HepG2 (cell line): Measurements from ENCODE around the gene UBQLN4. TPM values are rescaled to one million over a fixed set of nuclear protein-coding genes. Genes with fewer than 3 reads are reported as not detected.

ENCODE experiments used
- AFF4 ChIP-seq: sonication (generic); formaldehyde crosslinking; IDR thresholded peaks from 2 replicates; pipeline ENCODE4 v1.4.0; 2020; ENCODE audit warnings: missing genetic modification reagents
- CREB1 ChIP-seq, 2 experiments: fragments of 450-650 bp in 1 of 2; IDR thresholded peaks; 2 replicates each; pipeline ENCODE4 v1.6.1; 2016 to 2017; ENCODE audit warnings: control low read depth in 1 of 2, mild to moderate bottlenecking in 1 of 2, missing compliant biosample characterization in 1 of 2, missing genetic modification characterization in 1 of 2
- KMT2A ChIP-seq: sonication (generic); formaldehyde crosslinking; IDR thresholded peaks from 2 replicates; pipeline ENCODE4 v1.4.0; 2020; ENCODE audit warnings: missing genetic modification reagents
- PBX3 ChIP-seq: sonication (generic); formaldehyde crosslinking; IDR thresholded peaks from 2 replicates; pipeline ENCODE4 v1.8.1; 2023; ENCODE audit warnings: missing genetic modification reagents, inconsistent platforms, borderline replicate concordance
- PCBP1 ChIP-seq: fragments of 200-400 bp; formaldehyde crosslinking; IDR thresholded peaks from 2 replicates; pipeline ENCODE4 v1.6.1; 2017; ENCODE audit warnings: mild to moderate bottlenecking, low read depth, low read length, borderline replicate concordance
- RFXANK ChIP-seq: IDR thresholded peaks from 2 replicates; pipeline ENCODE4 v1.6.1; 2016
- TAF1 ChIP-seq: sonication (generic); formaldehyde crosslinking; IDR thresholded peaks from 2 replicates; pipeline ENCODE4 v1.4.0; 2020; ENCODE audit warnings: missing genetic modification reagents
- TBX3 ChIP-seq: fragments of 450-650 bp; IDR thresholded peaks from 2 replicates; pipeline ENCODE4 v1.6.1; 2017; ENCODE audit warnings: antibody characterized with exemption, mild to moderate bottlenecking, inconsistent platforms, borderline replicate concordance
- THAP8 ChIP-seq: sonication (generic); formaldehyde crosslinking; IDR thresholded peaks from 2 replicates; pipeline ENCODE4 v1.5.1; 2020; ENCODE audit warnings: missing genetic modification reagents, mild to moderate bottlenecking, borderline replicate concordance
- ZBTB33 ChIP-seq: sonication (generic); formaldehyde crosslinking; IDR thresholded peaks from 2 replicates; pipeline ENCODE4 v1.4.0; 2020; ENCODE audit warnings: missing genetic modification reagents
- ZNF10 ChIP-seq: sonication (generic); formaldehyde crosslinking; IDR thresholded peaks from 2 replicates; pipeline ENCODE4 v1.4.0; 2020; ENCODE audit warnings: mild to moderate bottlenecking, low read depth, missing genetic modification reagents, borderline replicate concordance
- ZNF546 ChIP-seq: sonication (generic); formaldehyde crosslinking; conservative IDR thresholded peaks from 2 replicates; pipeline ENCODE4 v1.8.1; 2023; ENCODE audit warnings: mild to moderate bottlenecking, missing genetic modification reagents
- ZNF580 ChIP-seq: IDR thresholded peaks from 2 replicates; pipeline ENCODE4 v1.6.1; 2016; ENCODE audit warnings: low read depth, borderline replicate concordance
- polyA plus RNA-seq, 8 experiments: library from polyadenylated mRNA; depleted of rRNA in 3 of 8; stranded (reverse) in 7 of 8; unstranded in 1 of 8; fragments of >200 nt; fragmentation: Illumina TruSeq in 4 of 8; extraction: Trizol in 4 of 8; gene quantifications; 2 replicates each; pipeline versions ENCODE4 v1.2.1 to v1.2.3, GENCODE V29; 2011 to 2016; ENCODE audit warnings: low read depth in 4 of 8, missing spikeins in 1 of 8, mixed read lengths in 1 of 8; ENCODE audit not compliant: insufficient read depth in 1 of 8
- total RNA-seq, 5 experiments: library from RNA; depleted of rRNA; stranded (reverse); fragments of >200 nt; fragmentation: Illumina TruSeq; extraction: Trizol; gene quantifications; 2 replicates each; pipeline ENCODE4 v1.2.3, GENCODE V29; 2016; ENCODE audit warnings: low read depth in 1 of 5
- TF ChIP-seq, protein P1 (sequence below): sonication (generic); formaldehyde crosslinking; IDR thresholded peaks from 2 replicates; pipeline ENCODE4 v1.5.0; 2020; ENCODE audit warnings: mild to moderate bottlenecking, missing genetic modification reagents
- TF ChIP-seq, protein P2 (sequence below): sonication (generic); formaldehyde crosslinking; IDR thresholded peaks from 2 replicates; pipeline ENCODE4 v1.8.0; 2022; ENCODE audit warnings: mild to moderate bottlenecking, missing genetic modification reagents, borderline replicate concordance

The UBQLN4 gene
- total and polyA plus RNA-seq, 2 of the 13 experiments (the other 11 are each of a cell fraction or from before 2014, with no cell fraction given): 31.5 to 39.8 TPM

DNA sequence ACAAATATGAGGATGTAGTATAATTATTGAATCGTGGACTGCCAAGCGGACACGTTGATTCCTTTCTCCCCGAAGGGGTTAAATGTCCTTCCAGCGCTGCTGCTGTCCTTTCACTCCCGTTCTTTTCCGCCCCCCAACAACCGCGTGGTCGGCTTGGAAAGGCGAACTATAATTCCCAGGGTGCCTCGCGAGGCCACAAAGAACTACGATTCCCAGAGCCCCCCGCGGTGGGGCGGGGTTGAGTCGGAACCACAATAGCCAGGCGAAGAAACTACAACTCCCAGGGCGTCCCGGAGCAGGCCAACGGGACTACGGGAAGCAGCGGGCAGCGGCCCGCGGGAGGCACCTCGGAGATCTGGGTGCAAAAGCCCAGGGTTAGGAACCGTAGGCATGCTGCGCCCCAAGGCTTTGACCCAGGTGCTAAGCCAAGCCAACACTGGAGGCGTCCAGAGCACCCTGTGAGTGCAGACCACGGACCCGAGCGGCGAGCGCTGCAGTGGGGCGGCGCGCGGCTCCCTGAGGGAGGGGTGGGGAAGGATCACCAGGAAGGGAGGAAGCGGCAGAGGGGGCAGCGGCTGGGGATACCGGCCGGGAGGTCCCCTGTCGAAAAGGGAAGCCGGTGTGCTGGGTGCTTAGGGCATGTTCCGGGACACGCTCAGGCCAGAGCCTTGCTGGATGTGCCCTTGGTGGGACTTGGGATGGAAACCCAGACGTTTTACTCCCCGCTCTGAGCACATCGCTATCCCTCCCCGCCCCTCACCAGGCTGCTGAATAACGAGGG lies 1.1 kb upstream of the UBQLN4 start, which contains the start of gene LAMTOR2 (continued):
- TF ChIP-seq, protein P1, sequence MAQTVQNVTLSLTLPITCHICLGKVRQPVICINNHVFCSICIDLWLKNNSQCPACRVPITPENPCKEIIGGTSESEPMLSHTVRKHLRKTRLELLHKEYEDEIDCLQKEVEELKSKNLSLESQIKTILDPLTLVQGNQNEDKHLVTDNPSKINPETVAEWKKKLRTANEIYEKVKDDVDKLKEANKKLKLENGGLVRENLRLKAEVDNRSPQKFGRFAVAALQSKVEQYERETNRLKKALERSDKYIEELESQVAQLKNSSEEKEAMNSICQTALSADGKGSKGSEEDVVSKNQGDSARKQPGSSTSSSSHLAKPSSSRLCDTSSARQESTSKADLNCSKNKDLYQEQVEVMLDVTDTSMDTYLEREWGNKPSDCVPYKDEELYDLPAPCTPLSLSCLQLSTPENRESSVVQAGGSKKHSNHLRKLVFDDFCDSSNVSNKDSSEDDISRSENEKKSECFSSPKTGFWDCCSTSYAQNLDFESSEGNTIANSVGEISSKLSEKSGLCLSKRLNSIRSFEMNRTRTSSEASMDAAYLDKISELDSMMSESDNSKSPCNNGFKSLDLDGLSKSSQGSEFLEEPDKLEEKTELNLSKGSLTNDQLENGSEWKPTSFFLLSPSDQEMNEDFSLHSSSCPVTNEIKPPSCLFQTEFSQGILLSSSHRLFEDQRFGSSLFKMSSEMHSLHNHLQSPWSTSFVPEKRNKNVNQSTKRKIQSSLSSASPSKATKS (CRISPR knock-in tag): 0 out of 2 replicates have a peak, but pooled peaks have one; percentile 30
- TF ChIP-seq TBX3: peak; percentile 41; the same call in 1 of the 2 replicates
- TF ChIP-seq THAP8: no peak
- peak; percentile 78; the same call in 1 of the 2 replicates for TF ChIP-seq TAF1
- TF ChIP-seq, protein P2, sequence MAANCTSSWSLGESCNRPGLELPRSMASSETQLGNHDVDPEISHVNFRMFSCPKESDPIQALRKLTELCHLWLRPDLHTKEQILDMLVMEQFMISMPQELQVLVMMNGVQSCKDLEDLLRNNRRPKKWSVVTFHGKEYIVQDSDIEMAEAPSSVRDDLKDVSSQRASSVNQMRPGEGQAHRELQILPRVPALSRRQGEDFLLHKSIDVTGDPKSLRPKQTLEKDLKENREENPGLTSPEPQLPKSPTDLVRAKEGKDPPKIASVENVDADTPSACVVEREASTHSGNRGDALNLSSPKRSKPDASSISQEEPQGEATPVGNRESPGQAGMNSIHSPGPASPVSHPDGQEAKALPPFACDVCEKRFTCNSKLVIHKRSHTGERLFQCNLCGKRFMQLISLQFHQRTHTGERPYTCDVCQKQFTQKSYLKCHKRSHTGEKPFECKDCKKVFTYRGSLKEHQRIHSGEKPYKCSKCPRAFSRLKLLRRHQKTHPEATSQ: peak; percentile 53; the same call in 1 of the 2 replicates
- TF ChIP-seq ZNF580 (CRISPR knock-in tag): peak; percentile 60; the same call in 1 of the 2 replicates
- TF ChIP-seq PCBP1: peak; percentile 67; the same call in 1 of the 2 replicates
- TF ChIP-seq AFF4 (CRISPR knock-in tag): no peak
- TF ChIP-seq CREB1 (IDR thresholded peaks at IDR 0.05): peak; percentile 51; the same call in 1 of the 2 replicates
- peak; percentile 93 for TF ChIP-seq CREB1 (CRISPR knock-in tag; IDR thresholded peaks at IDR 0.05)
- peak; percentile 23; the same call in 1 of the 2 replicates for TF ChIP-seq KMT2A
- TF ChIP-seq ZBTB33 (CRISPR knock-in tag): no peak; the same call in 1 of the 2 replicates
- TF ChIP-seq ZNF10 (CRISPR knock-in tag): no peak
- 0 out of 2 replicates have a peak, but pooled peaks have one; percentile 50 for TF ChIP-seq PBX3 (CRISPR knock-in tag)
- TF ChIP-seq ZNF546 (CRISPR knock-in tag): no peak; the same call in 1 of the 2 replicates
- no peak for TF ChIP-seq RFXANK (CRISPR knock-in tag)
